Hepatocyte (in vitro differentiated cells): ENCODE data around the gene GPX8.

Experiments
- EZH2 ChIP-seq: fragments of 200-600 bp; sonication (generic); IDR thresholded peaks from 2 replicates; pipeline ENCODE4 v1.6.1; 2016; ENCODE audit warnings: antibody characterized with exemption, mild to moderate bottlenecking, borderline replicate concordance
- EZH2phosphoT487 ChIP-seq: fragments of 200-600 bp; sonication (generic); IDR thresholded peaks from one replicate; pipeline ENCODE4 v1.6.1; 2018; ENCODE audit warnings: antibody characterized with exemption, mild to moderate bottlenecking, low read depth, moderate library complexity; ENCODE audit not compliant: unreplicated experiment, severe bottlenecking
- TF ChIP-seq, protein P1 (sequence below): fragments of 200-600 bp; sonication (generic); IDR thresholded peaks from 2 replicates; pipeline ENCODE4 v1.5.1; 2016; ENCODE audit warnings: antibody characterized with exemption, mild to moderate bottlenecking; ENCODE audit not compliant: poor library complexity

DNA sequence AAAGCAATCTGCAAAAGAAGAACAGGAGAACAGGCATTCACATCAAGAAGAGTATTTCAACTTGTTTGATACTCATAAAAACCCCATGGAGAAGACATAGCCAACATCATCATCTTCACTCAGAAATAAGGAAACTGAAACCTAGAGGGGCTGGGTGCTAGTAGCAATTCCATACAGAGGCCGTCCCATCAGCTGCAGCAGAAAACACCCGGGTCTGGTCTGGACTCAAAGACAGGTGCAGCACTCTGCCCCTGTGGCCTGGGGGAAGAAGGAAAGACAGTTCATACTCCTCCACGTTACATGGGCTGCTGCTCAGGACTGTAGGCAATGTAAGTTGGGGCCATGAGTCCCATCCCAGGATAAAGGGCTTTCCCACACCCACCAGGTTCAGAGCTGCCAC, 45.9 kb upstream of the GPX8 start:
- TF ChIP-seq, protein P1, sequence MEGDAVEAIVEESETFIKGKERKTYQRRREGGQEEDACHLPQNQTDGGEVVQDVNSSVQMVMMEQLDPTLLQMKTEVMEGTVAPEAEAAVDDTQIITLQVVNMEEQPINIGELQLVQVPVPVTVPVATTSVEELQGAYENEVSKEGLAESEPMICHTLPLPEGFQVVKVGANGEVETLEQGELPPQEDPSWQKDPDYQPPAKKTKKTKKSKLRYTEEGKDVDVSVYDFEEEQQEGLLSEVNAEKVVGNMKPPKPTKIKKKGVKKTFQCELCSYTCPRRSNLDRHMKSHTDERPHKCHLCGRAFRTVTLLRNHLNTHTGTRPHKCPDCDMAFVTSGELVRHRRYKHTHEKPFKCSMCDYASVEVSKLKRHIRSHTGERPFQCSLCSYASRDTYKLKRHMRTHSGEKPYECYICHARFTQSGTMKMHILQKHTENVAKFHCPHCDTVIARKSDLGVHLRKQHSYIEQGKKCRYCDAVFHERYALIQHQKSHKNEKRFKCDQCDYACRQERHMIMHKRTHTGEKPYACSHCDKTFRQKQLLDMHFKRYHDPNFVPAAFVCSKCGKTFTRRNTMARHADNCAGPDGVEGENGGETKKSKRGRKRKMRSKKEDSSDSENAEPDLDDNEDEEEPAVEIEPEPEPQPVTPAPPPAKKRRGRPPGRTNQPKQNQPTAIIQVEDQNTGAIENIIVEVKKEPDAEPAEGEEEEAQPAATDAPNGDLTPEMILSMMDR = no peak
- TF ChIP-seq EZH2 = no peak
- no peak for TF ChIP-seq EZH2phosphoT487
